Activated CD8-positive, alpha-beta T cell treated with anti-CD3 and anti-CD28 coated beads, Interleukin-2, amount 10 ng/mL, durations not matched to agents 7 days and 5 days (primary cell): ENCODE results near the gene MAPKAP1. TPM values are rescaled to one million over a fixed set of nuclear protein-coding genes. Genes with fewer than 3 reads are reported as not detected.
A peak's percentile ranks its signal among the peaks of the same experiment; 100 is the strongest.

Experiments used
- ATAC-seq: fragments of 150-1000 bp; cut with Tn5 transposase; one replicate; pipeline ENCODE4 v1.10.0; 2021; ENCODE audit warnings: moderate library complexity
- CTCF ChIA-PET: fragments of 350-600 bp; sonication (Branson Sonifier 250); formaldehyde crosslinking; loops from one replicate; lab custom pipeline; 2021; ENCODE audit warnings: antibody characterized with exemption; lab: Charles Lee
- POLR2A ChIA-PET: fragments of 350-600 bp; sonication (Branson Sonifier 250); formaldehyde crosslinking; loops from one replicate; lab custom pipeline; 2021; ENCODE audit warnings: antibody characterized with exemption; lab: Charles Lee
- DNase-seq: peaks from one replicate; pipeline ENCODE4 v3.0.0-alpha.2; 2020
- H3K27ac Mint-ChIP-seq: one replicate; pipeline ENCODE4 v1.8.0; 2021; ENCODE audit warnings: mild to moderate bottlenecking, mixed read lengths
- H3K27me3 Mint-ChIP-seq: one replicate; pipeline ENCODE4 v1.8.0; 2021; ENCODE audit warnings: low read depth, mixed read lengths
- H3K36me3 Mint-ChIP-seq: one replicate; pipeline ENCODE4 v1.8.0; 2021; ENCODE audit warnings: low read depth, mixed read lengths
- H3K4me1 Mint-ChIP-seq: one replicate; pipeline ENCODE4 v1.8.0; 2021; ENCODE audit warnings: low read depth, mixed read lengths
- H3K4me3 Mint-ChIP-seq: one replicate; pipeline ENCODE4 v1.8.0; 2021; ENCODE audit warnings: mild to moderate bottlenecking, mixed read lengths
- H3K9me3 Mint-ChIP-seq: one replicate; pipeline ENCODE4 v1.8.0; 2022; ENCODE audit warnings: mixed read lengths; ENCODE audit not compliant: insufficient read depth
- total RNA-seq, 2 experiments: library from RNA; stranded (reverse); gene quantifications; one replicate each; pipeline ENCODE4 v1.2.3, GENCODE V29; 2021

MAPKAP1 gene
- total RNA-seq, 2 experiments from 2014 or later: 60.4 to 63.9 TPM

- ChIA-PET POLR2A (no interaction called here), CTCF (no interaction called here)
- no peaks in the 10 kb centered on the region for H3K4me1 Mint-ChIP-seq
- H3K27ac Mint-ChIP-seq: no peak overlapping the region
- no peaks in the 10 kb centered on the region for H3K27me3 Mint-ChIP-seq
- no peak for DNase-seq
- H3K4me3 Mint-ChIP-seq: no peak overlapping the region
- peaks cover 3% of the 10 kb centered on the region for H3K36me3 Mint-ChIP-seq
- no peaks in the 10 kb centered on the region for H3K9me3 Mint-ChIP-seq
- ATAC-seq: no peak
Observed at GRCh38 chr9:125483697-125484096, 223.3 kb downstream of the MAPKAP1 start.

- Mint-ChIP-seq H3K4me1 (no peaks in the 10 kb centered on the region), H3K27me3 (no peaks in the 10 kb centered on the region), H3K4me3 (no peak overlapping the region), H3K9me3 (no peaks in the 10 kb centered on the region), H3K36me3 (peaks cover 8% of the 10 kb centered on the region), H3K27ac (no peak overlapping the region)
- DNase-seq (no peak), ATAC-seq (no peak)
- ChIA-PET POLR2A (no interaction called here), CTCF (no interaction called here)
Observed at GRCh38 chr9:125479846-125480615, 227.0 kb downstream of the MAPKAP1 start.

GRCh38 chr9:125477089-125477544 is 229.9 kb downstream of the MAPKAP1 start:
- ChIA-PET CTCF (no interaction called here), POLR2A (no interaction called here)
- Mint-ChIP-seq H3K27ac (no peak overlapping the region), H3K27me3 (no peaks in the 10 kb centered on the region), H3K4me1 (no peaks in the 10 kb centered on the region), H3K4me3 (no peak overlapping the region), H3K9me3 (no peaks in the 10 kb centered on the region), H3K36me3 (peaks cover 8% of the 10 kb centered on the region)
- ATAC-seq: no peak
- no peak for DNase-seq

DNA sequence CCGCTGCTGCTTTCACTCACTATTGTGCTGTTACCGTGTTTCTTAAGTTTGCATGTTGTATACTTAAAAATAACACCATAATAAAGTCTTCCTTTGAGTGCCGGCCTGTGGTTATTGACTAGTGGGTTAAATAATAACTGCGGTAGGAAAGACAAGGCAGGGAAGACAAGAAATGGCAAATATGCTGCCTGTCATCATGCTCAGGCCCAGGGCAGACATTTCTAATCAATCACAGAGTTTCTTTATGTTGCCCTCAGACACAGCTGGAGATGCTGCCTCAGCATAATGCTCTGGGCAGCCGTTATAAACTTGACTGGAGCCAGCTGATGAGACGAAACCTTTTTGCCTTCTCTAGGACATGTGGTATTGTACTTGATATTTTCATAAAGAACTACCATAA is 230.4 kb downstream of the MAPKAP1 start:
- POLR2A ChIA-PET: no interaction called here
- Mint-ChIP-seq H3K9me3 (no peaks in the 10 kb centered on the region), H3K4me3 (no peak overlapping the region), H3K36me3 (peaks cover 8% of the 10 kb centered on the region), H3K27ac (no peak overlapping the region), H3K27me3 (no peaks in the 10 kb centered on the region), H3K4me1 (no peaks in the 10 kb centered on the region)
- ATAC-seq: no peak
- CTCF ChIA-PET: no interaction called here
- no peak for DNase-seq

DNA sequence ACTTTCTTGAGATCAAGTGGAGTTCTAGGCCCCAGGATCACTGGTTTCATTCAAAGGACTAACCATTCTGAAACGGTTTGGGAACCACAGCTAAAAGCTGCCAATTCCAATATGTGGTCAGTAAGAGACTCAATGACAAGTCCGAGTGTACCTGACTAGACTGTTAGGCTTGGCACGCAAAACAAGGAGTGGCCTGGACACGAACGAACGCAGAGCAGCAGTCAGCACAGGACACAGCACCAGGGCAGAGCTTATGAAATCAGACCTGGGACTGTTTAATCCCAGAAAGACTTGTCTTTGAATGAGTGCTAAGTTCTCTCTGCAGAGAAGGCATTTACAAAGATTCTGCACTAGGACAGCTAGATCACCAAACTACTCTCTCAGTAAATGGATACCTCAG is 231.6 kb downstream of the MAPKAP1 start:
- ChIA-PET CTCF (interaction anchor here (2.7 kb wide), 1 partner anchor 68 kb away, joined by 7 read pairs; no protein-coding TSS in a partner anchor), POLR2A (no interaction called here)
- H3K4me1 Mint-ChIP-seq: no peaks in the 10 kb centered on the region
- H3K27me3 Mint-ChIP-seq: no peaks in the 10 kb centered on the region
- H3K9me3 Mint-ChIP-seq: no peaks in the 10 kb centered on the region
- peaks cover 8% of the 10 kb centered on the region for H3K36me3 Mint-ChIP-seq
- H3K27ac Mint-ChIP-seq: no peak overlapping the region
- ATAC-seq (no peak), DNase-seq (no peak)
- H3K4me3 Mint-ChIP-seq: no peak overlapping the region

GRCh38 chr9:125472926-125473701 is 233.9 kb downstream of the MAPKAP1 start:
- no peak for ATAC-seq
- Mint-ChIP-seq H3K27me3 (no peaks in the 10 kb centered on the region), H3K9me3 (no peaks in the 10 kb centered on the region), H3K36me3 (peaks cover 5% of the 10 kb centered on the region), H3K27ac (no peak overlapping the region), H3K4me3 (no peak overlapping the region), H3K4me1 (no peaks in the 10 kb centered on the region)
- ChIA-PET POLR2A (interaction anchor here (0.6 kb wide), 1 partner anchor 433 kb away, joined by 3 read pairs; no protein-coding TSS in a partner anchor), CTCF (interaction anchor here (0.5 to 2.7 kb wide), 3 partner anchors 65 to 650 kb away, joined by 3 to 7 read pairs (median 3); no protein-coding TSS in a partner anchor)
- no peak for DNase-seq

DNA sequence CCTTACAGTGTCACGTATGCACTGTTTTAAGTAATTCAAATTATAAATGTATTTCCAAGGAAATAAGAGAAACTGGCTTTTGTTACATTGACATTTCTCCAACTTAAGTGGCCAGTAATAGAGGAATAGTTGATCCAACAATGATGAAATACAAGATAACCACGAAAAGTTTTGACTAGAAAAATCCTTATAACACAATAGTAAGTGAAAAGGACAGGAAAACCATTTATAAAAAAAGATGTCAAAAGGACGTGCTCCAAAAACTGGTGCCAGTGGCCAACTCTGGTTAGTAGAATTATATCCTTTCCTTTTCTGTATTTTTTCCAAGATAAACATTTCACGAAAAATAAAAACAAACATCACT is 234.5 kb downstream of the MAPKAP1 start:
- POLR2A ChIA-PET: no interaction called here
- CTCF ChIA-PET: interaction anchor here (1.3 kb wide), 1 partner anchor 155 kb away, joined by 3 read pairs; no protein-coding TSS in a partner anchor

DNA sequence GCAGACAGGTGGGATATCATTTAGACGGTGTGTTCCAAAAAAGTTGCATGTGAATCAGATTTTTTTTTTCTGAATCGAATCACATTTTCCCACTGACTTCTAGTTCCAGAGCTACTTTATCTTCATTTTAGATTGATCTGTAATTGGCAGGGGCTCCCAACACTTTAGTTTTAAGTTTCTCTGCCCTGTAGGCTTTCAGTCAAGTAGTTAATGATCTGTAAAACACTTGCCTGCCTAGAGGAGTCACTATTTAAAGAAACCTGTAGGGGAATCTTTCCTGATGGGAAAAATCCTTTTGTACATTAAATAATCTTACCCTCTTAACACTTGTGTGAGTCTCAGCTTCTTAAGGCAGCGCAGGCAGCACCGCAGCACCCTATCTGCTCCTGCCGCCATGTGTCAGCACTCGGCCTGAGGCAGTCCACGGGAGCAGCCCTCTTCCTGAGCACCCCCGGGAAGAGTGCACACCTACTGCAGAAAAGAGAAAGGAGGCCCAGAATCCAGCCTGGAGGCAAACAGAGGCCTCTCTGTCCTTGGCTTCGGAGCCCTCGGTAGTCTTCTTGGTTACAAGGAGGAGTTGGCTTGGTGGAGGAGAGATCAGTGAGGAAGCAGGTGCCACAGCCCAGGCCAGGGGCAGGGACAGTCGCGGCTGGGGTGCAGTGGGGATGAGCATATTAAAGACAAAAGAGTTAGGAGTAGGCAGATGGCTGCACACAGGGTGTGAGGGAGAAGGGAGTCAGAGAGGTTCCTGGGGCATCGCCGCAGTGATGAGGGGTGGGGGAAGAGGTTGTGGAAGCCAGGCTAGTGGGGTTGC is 236.0 kb downstream of the MAPKAP1 start:
- ATAC-seq (no peak), DNase-seq (no peak)
- Mint-ChIP-seq H3K27me3 (no peaks in the 10 kb centered on the region), H3K27ac (peak overlapping the region; percentile 31), H3K36me3 (peaks cover 2% of the 10 kb centered on the region), H3K9me3 (no peaks in the 10 kb centered on the region), H3K4me3 (no peak overlapping the region), H3K4me1 (no peaks in the 10 kb centered on the region)
- ChIA-PET CTCF (no interaction called here), POLR2A (no interaction called here)

More for the DNA sequence above, 234.5 kb downstream of the MAPKAP1 start:
- H3K36me3 Mint-ChIP-seq: peaks cover under 1% of the 10 kb centered on the region
- no peak overlapping the region for H3K4me3 Mint-ChIP-seq
- no peaks in the 10 kb centered on the region for H3K4me1 Mint-ChIP-seq
- no peak overlapping the region for H3K27ac Mint-ChIP-seq
- DNase-seq (no peak), ATAC-seq (no peak)
- H3K9me3 Mint-ChIP-seq: no peaks in the 10 kb centered on the region
- no peaks in the 10 kb centered on the region for H3K27me3 Mint-ChIP-seq

- peaks cover 2% of the 10 kb centered on the region for H3K36me3 Mint-ChIP-seq
- ChIA-PET CTCF (no interaction called here), POLR2A (no interaction called here)
- H3K27me3 Mint-ChIP-seq: no peaks in the 10 kb centered on the region
- DNase-seq: no peak
- no peaks in the 10 kb centered on the region for H3K9me3 Mint-ChIP-seq
- no peaks in the 10 kb centered on the region for H3K4me1 Mint-ChIP-seq
- H3K4me3 Mint-ChIP-seq: no peak overlapping the region
- no peak overlapping the region for H3K27ac Mint-ChIP-seq
- ATAC-seq: no peak
Observed at GRCh38 chr9:125470189-125470588, 236.8 kb downstream of the MAPKAP1 start.

DNA sequence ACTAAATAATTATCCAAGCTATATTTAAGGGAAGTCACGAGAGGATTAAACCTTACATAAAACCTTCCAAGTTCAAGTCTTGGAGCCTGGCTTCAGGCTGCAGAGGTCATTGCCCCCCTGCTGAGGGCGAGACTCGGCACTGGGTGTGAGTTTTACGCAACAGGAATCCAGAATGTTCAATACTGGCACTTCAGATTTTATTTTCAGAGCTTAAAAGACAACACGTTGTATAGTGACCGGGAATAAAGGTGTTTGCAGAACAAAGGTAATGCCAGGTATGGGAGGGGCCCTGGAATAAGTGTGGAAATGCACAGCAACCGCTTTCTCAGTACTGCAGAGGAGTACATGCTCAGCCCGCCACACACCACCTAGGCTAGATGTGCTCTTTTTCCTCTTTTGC is 238.4 kb downstream of the MAPKAP1 start:
- Mint-ChIP-seq H3K36me3 (peaks cover 2% of the 10 kb centered on the region), H3K27ac (no peak overlapping the region), H3K4me3 (no peak overlapping the region), H3K4me1 (no peaks in the 10 kb centered on the region), H3K27me3 (no peaks in the 10 kb centered on the region), H3K9me3 (no peaks in the 10 kb centered on the region)
- CTCF ChIA-PET: no interaction called here
- DNase-seq (no peak), ATAC-seq (no peak)
- POLR2A ChIA-PET: no interaction called here

GRCh38 chr9:125467116-125467740 is 239.8 kb downstream of the MAPKAP1 start:
- Mint-ChIP-seq H3K4me3 (no peak overlapping the region), H3K9me3 (no peaks in the 10 kb centered on the region), H3K4me1 (peaks cover 2% of the 10 kb centered on the region), H3K27me3 (no peaks in the 10 kb centered on the region), H3K27ac (no peak overlapping the region), H3K36me3 (peaks cover 3% of the 10 kb centered on the region)
- no peak for DNase-seq
- no peak for ATAC-seq
- ChIA-PET POLR2A (no interaction called here), CTCF (no interaction called here)
